GM19463 (cell line): ENCODE data around the gene HSPA14.
A peak's percentile ranks its signal among the peaks of the same experiment; 100 is the strongest.
"Not testable (repeated sequence)": the region's sequence is repeated elsewhere in the genome, so short reads cannot be mapped to it uniquely, and the experiment has no call there.

Experiments used
- ATAC-seq: cut with Tn5 transposase; IDR thresholded peaks from one replicate; pipeline ENCODE4 v1.9.1; 2021; ENCODE audit warnings: mild to moderate bottlenecking, moderate library complexity; ENCODE audit not compliant: unreplicated experiment

The HSPA14 gene

GRCh38 chr10:14836208-14836607 is 1.9 kb upstream of the HSPA14 start:
- no peak for ATAC-seq

- ATAC-seq: no peak
Observed at GRCh38 chr10:14837003-14837756, 926 bp upstream of the HSPA14 start.

DNA sequence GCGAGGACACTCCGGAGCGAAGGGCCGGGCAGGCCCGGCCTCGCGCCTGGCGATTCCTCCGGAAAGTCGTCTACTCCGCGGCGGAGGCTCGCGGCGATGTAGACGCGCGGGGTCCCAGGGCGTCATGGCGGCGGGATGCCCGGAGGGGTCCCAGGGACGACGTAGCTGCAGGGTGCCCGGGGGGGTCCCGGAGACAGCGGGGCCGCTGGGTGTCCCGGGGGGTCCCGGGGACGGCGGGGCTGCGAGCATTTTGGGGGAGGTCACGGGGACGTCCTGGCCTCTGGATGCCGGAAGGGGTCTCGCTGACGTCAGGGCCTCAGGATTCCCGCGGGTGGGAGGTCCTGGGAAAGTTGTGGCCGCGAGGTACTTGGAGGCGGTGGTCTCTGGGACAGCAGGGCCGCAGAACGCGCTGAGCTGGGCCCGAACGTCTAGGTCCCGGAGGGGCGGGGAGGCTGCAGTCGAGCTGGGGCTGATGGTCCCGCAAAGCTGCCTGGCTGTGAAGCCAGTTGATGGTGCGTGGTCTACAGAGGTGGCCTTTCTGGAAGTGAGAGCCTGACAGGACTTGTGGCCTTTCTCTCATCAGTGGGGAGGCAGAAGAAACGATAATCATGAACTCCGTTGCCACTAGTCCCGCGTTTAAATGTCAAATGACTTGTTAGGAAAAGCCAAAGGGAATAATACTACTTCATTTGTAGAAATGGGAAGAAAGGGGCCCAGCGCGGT is 637 bp downstream of the HSPA14 start:
- no peak for ATAC-seq

DNA sequence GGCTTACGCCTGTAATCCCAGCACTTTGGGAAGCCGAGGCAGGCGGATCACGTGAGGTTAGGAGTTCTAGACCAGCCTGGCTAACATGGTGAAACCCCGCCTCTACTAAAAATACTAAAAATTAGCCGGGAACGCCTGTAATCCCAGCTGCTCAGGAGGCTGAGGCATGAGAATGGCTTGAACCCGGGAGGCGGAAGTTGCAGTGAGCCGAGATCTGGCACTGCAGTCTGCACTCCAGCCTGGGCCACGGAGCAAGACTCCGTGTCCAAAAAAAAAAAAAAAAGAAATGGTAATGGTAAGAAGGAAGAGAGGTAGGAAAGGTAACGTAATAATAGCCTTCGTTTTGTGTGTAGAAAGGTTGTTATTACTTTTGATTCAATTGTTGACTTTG is 1.2 kb downstream of the HSPA14 start:
- ATAC-seq: no peak

DNA sequence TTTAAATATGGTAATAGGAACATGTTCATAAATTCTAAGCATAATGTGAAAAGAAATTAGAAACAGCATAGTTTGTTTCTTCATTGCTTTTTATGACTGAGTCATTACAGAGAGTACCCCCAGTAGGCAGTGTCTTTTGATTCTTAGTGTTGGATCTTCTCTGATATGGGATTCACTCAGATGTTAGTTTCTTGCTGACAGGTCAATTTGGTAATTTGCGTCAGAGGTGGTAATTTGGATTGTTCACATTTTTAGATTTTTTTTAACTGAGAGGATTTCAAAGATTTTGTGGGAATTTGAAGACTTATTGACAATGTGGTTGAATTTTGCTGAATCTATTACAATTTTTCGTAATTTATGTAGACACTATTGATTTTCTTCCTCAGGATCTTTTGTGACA is 2.1 kb downstream of the HSPA14 start:
- no peak for ATAC-seq

DNA sequence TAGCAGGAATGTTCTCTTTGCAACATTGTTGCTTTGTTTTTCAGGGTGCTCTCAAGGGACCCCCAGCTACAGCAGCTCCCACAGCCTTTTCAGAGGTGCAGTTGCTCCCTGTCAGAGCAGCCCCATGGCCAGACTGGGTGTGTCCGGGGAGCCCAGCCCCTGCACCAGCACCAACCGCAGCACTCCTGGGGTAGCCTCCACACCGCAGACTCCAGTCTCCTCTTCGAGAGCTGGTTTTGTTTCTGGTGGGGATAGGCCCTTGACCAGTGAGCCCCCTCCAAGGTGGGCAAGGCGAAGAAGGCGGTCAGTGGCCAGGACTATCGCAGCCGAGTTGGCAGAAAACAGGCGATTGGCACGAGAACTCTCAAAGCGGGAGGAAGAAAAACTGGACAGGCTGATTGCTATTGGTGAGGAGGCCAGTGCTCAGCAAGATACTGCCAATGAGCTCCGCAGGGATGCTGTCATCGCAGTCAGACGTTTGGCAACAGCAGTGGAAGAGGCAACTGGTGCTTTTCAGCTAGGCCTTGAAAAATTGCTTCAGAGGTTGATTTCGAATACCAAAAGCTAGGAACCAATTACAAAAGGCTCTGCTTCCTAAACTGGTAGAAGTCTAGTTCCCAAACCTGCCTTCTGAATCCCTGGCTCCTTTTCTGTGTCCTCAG is 5.4 kb downstream of the HSPA14 start:
- ATAC-seq: no peak

GRCh38 chr10:14844948-14845347 is 6.8 kb downstream of the HSPA14 start:
- no peak for ATAC-seq

DNA sequence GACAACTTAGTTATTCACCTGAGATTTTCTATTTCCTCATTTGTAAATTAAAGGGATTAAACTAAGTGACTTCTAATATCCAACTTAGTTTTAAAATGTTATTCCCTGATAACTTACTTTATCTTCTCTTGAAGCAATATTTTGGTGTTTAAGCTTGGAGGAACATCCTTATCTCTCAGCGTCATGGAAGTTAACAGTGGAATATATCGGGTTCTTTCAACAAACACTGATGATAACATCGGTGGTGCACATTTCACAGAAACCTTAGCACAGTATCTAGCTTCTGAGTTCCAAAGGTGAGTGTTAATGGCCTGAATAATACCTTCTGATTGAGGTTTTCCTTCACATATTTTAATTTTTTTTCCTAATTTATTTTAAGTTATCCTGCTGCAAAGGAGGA is 14.1 kb downstream of the HSPA14 start:
- ATAC-seq: no peak

- ATAC-seq: no peak
Observed at GRCh38 chr10:14855453-14855852, 17.3 kb downstream of the HSPA14 start.

GRCh38 chr10:14858338-14858960 is 20.3 kb downstream of the HSPA14 start:
- no peak for ATAC-seq

GRCh38 chr10:14859043-14859442 is 20.9 kb downstream of the HSPA14 start:
- ATAC-seq: no peak

GRCh38 chr10:14859775-14860174 is 21.7 kb downstream of the HSPA14 start:
- ATAC-seq: no peak

DNA sequence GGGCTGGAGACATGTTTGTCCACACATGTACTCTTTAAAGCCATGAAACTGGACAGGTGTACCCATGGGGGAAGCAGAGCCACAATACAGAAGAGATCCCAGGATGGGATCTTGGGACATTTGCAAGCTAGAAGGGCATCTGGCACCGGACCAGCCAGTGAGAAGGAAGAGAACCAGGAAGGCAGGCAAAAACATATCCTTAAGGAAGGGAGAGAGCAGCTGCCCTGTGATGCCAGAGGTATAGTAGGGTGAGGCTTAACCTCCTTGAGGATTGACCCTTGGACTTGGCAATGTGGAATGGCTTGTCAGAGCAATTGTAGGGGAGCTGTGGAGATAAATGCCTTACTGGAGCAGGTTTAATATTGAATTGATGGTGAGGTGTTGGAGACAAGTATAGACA is 22.7 kb downstream of the HSPA14 start:
- ATAC-seq: no peak

DNA sequence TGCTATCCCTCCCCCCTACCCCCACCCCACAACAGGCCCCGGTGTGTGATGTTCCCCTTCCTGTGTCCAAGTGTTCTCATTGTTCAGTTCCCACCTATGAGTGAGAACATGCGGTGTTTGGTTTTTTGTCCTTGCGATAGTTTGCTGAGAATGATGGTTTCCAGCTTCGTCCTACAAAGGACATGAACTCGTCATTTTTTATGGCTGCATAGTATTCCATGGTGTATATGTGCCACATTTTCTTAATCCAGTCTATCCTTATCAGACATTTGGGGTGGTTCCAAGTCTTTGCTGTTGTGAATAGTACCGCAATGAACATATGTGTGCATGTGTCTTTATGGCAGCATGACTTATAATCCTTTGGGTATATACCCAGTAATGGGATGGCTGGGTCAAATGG is 26.4 kb downstream of the HSPA14 start:
- ATAC-seq: not testable (repeated sequence)

DNA sequence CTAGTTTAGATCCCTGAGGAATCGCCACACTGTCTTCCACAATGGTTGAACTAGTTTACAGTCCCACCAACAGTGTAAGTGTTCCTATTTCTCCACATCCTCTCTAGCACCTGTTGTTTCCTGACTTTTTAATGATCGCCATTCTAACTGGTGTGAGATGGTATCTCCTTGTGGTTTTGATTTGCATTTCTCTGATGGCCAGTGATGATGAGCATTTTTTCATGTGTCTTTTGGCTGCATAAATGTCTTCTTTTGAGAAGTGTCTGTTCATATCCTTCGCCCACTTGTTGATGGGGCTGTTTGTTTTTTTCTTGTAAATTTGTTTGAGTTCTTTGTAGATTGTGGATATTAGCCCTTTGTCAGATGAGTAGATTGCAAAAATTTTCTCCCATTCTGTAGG is 26.8 kb downstream of the HSPA14 start:
- ATAC-seq: not testable (repeated sequence)

DNA sequence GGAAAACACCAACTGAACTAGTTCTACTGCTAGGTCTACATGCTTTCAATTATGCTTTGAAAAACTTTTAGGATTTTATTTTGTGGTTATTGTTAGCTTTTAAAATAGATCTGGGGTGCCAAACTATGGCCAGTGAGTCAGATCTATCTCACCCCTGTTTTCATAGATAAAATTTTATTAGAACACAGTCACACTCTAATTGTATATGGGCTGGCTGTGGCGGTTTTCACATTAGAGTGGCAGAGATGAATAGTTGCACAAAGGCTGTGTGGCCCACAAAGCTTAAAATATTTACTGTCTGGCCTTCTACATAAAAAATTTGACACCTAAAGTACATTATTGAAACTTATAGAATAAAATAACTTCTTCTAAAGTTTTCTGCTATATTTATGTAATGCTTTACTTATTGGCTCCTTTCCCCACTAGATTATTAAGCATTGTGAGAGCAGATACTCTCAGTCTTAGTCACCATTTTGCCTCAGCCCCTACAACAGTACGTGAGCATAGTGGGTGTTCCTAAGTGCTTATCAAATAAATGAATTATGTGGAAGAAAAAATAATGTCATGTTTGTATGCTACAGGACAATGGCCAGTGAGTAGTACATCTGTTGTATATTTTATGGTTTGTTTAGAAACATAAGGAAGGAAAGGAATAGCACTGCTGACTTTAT is 35.1 kb downstream of the HSPA14 start:
- peak; percentile 39 for ATAC-seq

GRCh38 chr10:14875941-14876340 is 37.8 kb downstream of the HSPA14 start:
- no peak for ATAC-seq

- no peak for ATAC-seq
Observed at GRCh38 chr10:14876764-14877163, 38.7 kb downstream of the HSPA14 start.

DNA sequence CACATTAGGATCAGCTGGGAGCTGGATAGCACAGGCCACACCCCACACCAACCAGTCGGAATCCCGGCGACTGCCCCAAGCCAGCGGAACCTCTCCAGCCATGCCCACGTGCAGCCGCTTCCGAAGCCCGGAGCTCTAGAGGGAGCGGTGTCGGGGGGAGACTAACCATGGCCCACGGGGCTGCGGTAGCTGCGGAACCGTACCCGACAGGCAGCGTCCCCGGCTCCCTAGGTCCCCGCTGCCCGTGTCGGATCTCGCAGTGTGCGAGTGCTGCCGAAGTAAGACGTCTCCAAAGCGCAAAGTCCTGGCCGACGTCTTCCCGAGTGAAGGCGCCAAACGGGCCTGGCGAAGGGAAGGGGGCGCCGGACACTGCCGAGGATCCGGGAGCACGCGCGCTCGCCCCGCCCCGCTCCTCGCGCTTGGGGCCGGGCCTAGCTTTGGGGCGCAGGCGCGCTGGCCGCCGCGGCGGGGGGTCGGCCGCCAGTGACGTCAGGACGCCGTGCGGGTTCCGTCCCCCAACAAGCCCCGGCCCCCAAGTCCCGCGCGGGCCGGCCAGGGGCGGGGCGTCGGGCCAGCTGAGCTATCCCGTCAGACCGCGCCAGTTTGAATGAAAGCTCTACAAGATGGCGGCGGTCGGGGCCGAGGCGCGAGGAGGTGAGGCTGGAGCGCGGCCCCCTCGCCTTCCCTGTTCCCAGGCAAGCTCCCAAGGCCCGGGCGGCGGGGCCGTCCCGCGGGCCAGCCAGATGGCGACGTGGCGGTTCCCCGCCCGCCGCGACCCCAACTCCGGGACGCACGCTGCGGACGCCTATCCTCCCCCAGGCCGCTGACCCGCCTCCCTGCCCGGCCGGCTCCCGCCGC is 40.4 kb downstream of the HSPA14 start, which contains the start of gene SUV39H2:
Gene SUV39H2, plus strand, starts transcription at position 601 of the 858 bp plus-strand sequence. Its CDS starts 23 bp downstream, at position 624.
- peak; percentile 89 for ATAC-seq
